ENCODE measurements around the gene TVP23B. TPM values are rescaled to one million over a fixed set of nuclear protein-coding genes. Genes with fewer than 3 reads are reported as not detected.

The TVP23B gene
- total and polyA plus RNA-seq, 2 of the 13 experiments (the other 11 are each of a cell fraction or from before 2014, with no cell fraction given), result 45.1 to 66.5 TPM

- TF ChIP-seq ZNF788 (CRISPR knock-in tag; IDR thresholded peaks at IDR 0.05; ENCODE audit: borderline replicate concordance) (peak; percentile 68; the same call in 1 of the 2 replicates), TRIM24 (CRISPR knock-in tag; IDR thresholded peaks at IDR 0.05) (no peak), ZKSCAN1 (IDR thresholded peaks at IDR 0.05; ENCODE audit: low read length) (no peak), ZNF274 (CRISPR knock-in tag; IDR thresholded peaks at IDR 0.05) (peak; percentile 70; the same call in 1 of the 2 replicates), NBN (conservative IDR thresholded peaks at IDR 0.05) (no peak), ZNF205 (CRISPR knock-in tag; IDR thresholded peaks at IDR 0.05) (0 out of 2 replicates have a peak, but pooled peaks have one; percentile 28), ZNF776 (CRISPR knock-in tag; IDR thresholded peaks at IDR 0.05) (no peak), ZNF567 (CRISPR knock-in tag; IDR thresholded peaks at IDR 0.05; ENCODE audit: borderline replicate concordance) (no peak), SETDB1 (CRISPR knock-in tag; IDR thresholded peaks at IDR 0.05; ENCODE audit: borderline replicate concordance) (no peak), RAD21 (CRISPR knock-in tag; IDR thresholded peaks at IDR 0.05) (no peak), NFAT5 (CRISPR knock-in tag; IDR thresholded peaks at IDR 0.05) (no peak), ZNF781 (CRISPR knock-in tag; IDR thresholded peaks at IDR 0.05; ENCODE audit: borderline replicate concordance, not compliant biosample characterization) (no peak), ZNF75D (CRISPR knock-in tag; IDR thresholded peaks at IDR 0.05; ENCODE audit: borderline replicate concordance) (no peak), ZNF232 (CRISPR knock-in tag; IDR thresholded peaks at IDR 0.05; ENCODE audit: borderline replicate concordance) (0 out of 2 replicates have a peak, but pooled peaks have one; percentile 41), ZNF10 (CRISPR knock-in tag; IDR thresholded peaks at IDR 0.05; ENCODE audit: borderline replicate concordance, low read depth) (no peak), NFYB (CRISPR knock-in tag; IDR thresholded peaks at IDR 0.05) (peak; percentile 88), ZNF850 (CRISPR knock-in tag; conservative IDR thresholded peaks at IDR 0.05) (no peak), ZNF468 (CRISPR knock-in tag; IDR thresholded peaks at IDR 0.05) (no peak), CHD4 (IDR thresholded peaks at IDR 0.05; ENCODE audit: borderline replicate concordance, low read length) (no peak), E2F5 (CRISPR knock-in tag; conservative IDR thresholded peaks at IDR 0.05) (0 out of 2 replicates have a peak, but pooled peaks have one; percentile 34)
- TF ChIP-seq, protein P1, sequence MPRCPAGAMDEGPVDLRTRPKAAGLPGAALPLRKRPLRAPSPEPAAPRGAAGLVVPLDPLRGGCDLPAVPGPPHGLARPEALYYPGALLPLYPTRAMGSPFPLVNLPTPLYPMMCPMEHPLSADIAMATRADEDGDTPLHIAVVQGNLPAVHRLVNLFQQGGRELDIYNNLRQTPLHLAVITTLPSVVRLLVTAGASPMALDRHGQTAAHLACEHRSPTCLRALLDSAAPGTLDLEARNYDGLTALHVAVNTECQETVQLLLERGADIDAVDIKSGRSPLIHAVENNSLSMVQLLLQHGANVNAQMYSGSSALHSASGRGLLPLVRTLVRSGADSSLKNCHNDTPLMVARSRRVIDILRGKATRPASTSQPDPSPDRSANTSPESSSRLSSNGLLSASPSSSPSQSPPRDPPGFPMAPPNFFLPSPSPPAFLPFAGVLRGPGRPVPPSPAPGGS (CRISPR knock-in tag; IDR thresholded peaks at IDR 0.05), result peak; percentile 67; the same call in 1 of the 2 replicates
- TF ChIP-seq, protein P2, sequence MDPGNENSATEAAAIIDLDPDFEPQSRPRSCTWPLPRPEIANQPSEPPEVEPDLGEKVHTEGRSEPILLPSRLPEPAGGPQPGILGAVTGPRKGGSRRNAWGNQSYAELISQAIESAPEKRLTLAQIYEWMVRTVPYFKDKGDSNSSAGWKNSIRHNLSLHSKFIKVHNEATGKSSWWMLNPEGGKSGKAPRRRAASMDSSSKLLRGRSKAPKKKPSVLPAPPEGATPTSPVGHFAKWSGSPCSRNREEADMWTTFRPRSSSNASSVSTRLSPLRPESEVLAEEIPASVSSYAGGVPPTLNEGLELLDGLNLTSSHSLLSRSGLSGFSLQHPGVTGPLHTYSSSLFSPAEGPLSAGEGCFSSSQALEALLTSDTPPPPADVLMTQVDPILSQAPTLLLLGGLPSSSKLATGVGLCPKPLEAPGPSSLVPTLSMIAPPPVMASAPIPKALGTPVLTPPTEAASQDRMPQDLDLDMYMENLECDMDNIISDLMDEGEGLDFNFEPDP (CRISPR knock-in tag; conservative IDR thresholded peaks at IDR 0.05), result no peak
These were observed 75.0 kb downstream of the TVP23B start (continued) for GRCh38 chr17:18855831-18856569.
